NCI-H128 (cell line): ENCODE data around the gene MFN2.

Source experiments
- DNase-seq: peaks from one replicate; lab custom pipeline; 2025; ENCODE audit not compliant: unreplicated experiment; lab: John Stamatoyannopoulos, UW

Gene MFN2

GRCh38 chr1:12047120-12047876, 67.1 kb downstream of the MFN2 start:
- DNase-seq: no peak

GRCh38 chr1:12048372-12048771, 68.1 kb downstream of the MFN2 start:
- DNase-seq: no peak

GRCh38 chr1:12049616-12050015, 69.4 kb downstream of the MFN2 start:
- no peak for DNase-seq

GRCh38 chr1:12051361-12051760, 71.1 kb downstream of the MFN2 start:
- DNase-seq: no peak

- DNase-seq: no peak
Measured at GRCh38 chr1:12052008-12052573, 71.8 kb downstream of the MFN2 start.

- no peak for DNase-seq
Measured at GRCh38 chr1:12052997-12053686, 72.9 kb downstream of the MFN2 start.

GRCh38 chr1:12053752-12054548, 73.7 kb downstream of the MFN2 start:
- DNase-seq: no peak

- DNase-seq: no peak
Measured at GRCh38 chr1:12055259-12055658, 75.0 kb downstream of the MFN2 start.

- no peak for DNase-seq
Measured at GRCh38 chr1:12056331-12056841, 76.1 kb downstream of the MFN2 start.

GRCh38 chr1:12057382-12057781, 77.1 kb downstream of the MFN2 start:
- DNase-seq: no peak

- DNase-seq: no peak
Measured at GRCh38 chr1:12057940-12058687, 77.9 kb downstream of the MFN2 start.

- no peak for DNase-seq
Measured at GRCh38 chr1:12059226-12059625, 79.0 kb downstream of the MFN2 start.

GRCh38 chr1:12059722-12060464, 79.6 kb downstream of the MFN2 start:
- no peak for DNase-seq

GRCh38 chr1:12060500-12060899, 80.3 kb downstream of the MFN2 start:
- no peak for DNase-seq
